H54 (cell line): ENCODE data around the gene PCDHB4.
"Not testable (repeated sequence)": the region's sequence is repeated elsewhere in the genome, so short reads cannot be mapped to it uniquely, and the experiment has no call there.

Source experiments
- DNase-seq: peaks from one replicate; pipeline ENCODE4 v3.0.0; 2011; ENCODE audit warnings: low spot score, mixed read lengths; ENCODE audit not compliant: insufficient read length
- FAIRE-seq: peaks from 3 replicates; lab custom pipeline; 2011; peaks lifted over from hg19 to GRCh38; lab: Jason Lieb, UNC
- POLR2A ChIP-seq: IDR thresholded peaks from 2 replicates; pipeline ENCODE4 v1.6.1; 2011; ENCODE audit warnings: low read depth, mild to moderate bottlenecking, low read length

The PCDHB4 gene

DNA sequence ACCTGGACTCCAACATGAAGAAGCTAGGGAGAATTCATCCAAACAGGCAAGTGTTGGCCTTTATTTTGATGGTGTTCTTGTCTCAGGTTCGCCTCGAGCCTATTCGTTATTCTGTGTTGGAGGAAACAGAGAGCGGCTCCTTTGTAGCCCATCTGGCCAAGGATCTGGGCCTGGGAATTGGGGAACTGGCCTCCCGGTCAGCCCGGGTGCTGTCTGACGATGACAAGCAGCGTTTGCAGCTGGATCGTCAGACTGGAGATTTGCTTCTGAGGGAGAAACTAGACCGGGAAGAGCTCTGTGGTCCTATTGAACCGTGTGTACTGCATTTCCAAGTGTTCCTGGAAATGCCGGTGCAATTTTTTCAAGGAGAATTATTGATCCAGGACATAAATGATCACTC is 367 bp downstream of the PCDHB4 start:
- no peak for TF ChIP-seq POLR2A
- DNase-seq (no peak), FAIRE-seq (no peak)

DNA sequence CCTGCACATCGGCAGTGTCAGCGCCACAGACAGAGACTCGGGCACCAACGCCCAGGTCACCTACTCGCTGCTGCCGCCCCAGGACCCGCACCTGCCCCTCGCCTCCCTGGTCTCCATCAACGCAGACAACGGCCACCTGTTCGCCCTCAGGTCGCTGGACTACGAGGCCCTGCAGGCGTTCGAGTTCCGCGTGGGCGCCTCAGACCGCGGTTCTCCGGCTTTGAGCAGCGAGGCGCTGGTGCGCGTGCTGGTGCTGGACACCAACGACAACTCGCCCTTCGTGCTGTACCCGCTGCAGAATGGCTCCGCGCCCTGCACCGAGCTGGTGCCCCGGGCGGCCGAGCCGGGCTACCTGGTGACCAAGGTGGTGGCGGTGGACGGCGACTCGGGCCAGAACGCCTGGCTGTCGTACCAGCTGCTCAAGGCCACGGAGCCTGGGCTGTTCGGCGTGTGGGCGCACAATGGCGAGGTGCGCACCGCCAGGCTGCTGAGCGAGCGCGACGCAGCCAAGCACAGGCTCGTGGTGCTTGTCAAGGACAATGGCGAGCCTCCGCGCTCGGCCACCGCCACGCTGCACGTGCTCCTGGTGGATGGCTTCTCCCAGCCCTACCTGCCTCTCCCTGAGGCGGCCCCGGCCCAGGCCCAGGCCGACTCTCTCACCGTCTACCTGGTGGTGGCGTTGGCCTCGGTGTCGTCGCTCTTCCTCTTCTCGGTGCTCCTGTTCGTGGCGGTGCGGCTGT is 1.9 kb downstream of the PCDHB4 start:
- not testable (repeated sequence) for FAIRE-seq, DNase-seq

DNA sequence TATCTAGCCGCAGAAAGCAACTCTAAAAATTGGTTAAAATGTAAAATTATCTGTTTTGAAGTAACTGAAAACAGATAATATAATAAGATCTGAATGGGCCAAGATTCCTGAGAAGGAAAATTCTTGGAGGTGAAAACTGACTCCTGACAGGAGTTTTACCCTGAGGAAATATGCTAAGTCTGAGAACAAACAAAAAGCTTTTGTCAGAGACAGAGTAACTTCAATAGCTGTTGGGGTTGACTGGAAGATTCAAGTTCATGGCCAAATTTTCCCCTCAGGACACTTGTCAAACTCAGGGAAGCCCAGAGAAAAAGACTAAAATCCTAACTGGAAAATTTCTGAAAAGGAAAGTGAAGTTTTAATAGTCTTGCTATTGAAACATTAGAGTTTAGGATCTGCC is 5.7 kb downstream of the PCDHB4 start:
- FAIRE-seq (no peak), DNase-seq (no peak)
- TF ChIP-seq POLR2A: no peak

DNA sequence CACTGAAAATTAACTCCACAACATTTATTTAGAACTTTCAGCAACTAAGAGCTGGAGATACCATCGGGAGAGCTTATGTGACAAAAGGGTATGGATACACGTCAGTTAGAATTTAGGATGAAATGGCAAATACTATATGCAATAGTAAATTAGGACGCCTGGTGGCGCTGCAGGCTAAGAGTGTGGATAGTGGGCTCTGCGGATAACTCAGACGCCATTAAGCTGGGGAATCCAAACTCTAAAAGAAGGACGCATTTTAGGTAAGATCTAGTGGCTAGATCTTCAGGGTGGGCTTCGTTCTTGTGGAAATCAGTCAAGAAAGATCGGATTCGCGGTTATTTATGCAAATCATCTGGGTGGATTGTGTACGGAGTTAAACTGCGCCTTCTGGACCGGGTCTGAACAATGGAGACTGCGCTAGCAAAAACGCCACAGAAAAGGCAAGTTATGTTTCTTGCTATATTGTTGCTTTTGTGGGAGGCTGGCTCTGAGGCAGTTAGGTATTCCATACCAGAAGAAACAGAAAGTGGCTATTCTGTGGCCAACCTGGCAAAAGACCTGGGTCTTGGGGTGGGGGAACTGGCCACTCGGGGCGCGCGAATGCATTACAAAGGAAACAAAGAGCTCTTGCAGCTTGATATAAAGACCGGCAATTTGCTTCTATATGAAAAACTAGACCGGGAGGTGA is 13.6 kb downstream of the PCDHB4 start, which contains the start of gene PCDHB5:
TSS of gene PCDHB5 (plus strand) at position 177 of the 688 bp plus-strand sequence. CDS start at position 406, 229 bp downstream.
- TF ChIP-seq POLR2A: no peak
- DNase-seq: peak; percentile 35
- FAIRE-seq: peak; percentile 89

DNA sequence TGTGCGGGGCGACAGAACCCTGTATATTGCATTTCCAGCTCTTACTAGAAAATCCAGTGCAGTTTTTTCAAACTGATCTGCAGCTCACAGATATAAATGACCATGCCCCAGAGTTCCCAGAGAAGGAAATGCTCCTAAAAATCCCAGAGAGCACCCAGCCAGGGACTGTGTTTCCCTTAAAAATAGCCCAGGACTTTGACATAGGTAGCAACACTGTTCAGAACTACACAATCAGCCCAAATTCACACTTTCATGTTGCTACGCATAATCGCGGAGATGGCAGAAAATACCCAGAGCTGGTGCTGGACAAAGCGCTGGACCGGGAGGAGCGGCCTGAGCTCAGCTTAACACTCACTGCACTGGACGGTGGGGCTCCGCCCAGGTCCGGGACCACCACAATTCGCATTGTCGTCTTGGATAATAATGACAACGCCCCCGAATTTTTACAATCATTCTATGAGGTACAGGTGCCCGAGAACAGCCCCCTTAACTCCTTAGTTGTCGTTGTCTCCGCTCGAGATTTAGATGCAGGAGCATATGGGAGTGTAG is 14.2 kb downstream of the PCDHB4 start:
- DNase-seq (no peak), FAIRE-seq (no peak)
- TF ChIP-seq POLR2A: no peak

DNA sequence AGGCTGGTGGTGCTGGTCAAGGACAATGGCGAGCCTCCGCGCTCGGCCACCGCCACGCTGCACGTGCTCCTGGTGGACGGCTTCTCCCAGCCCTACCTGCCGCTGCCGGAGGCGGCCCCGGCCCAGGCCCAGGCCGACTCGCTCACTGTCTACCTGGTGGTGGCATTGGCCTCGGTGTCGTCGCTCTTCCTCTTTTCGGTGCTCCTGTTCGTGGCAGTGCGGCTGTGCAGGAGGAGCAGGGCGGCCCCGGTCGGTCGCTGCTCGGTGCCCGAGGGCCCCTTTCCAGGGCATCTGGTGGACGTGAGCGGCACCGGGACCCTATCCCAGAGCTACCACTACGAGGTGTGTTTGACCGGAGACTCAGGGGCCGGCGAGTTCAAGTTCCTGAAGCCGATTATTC is 15.7 kb downstream of the PCDHB4 start:
- not testable (repeated sequence) for DNase-seq, FAIRE-seq

DNA sequence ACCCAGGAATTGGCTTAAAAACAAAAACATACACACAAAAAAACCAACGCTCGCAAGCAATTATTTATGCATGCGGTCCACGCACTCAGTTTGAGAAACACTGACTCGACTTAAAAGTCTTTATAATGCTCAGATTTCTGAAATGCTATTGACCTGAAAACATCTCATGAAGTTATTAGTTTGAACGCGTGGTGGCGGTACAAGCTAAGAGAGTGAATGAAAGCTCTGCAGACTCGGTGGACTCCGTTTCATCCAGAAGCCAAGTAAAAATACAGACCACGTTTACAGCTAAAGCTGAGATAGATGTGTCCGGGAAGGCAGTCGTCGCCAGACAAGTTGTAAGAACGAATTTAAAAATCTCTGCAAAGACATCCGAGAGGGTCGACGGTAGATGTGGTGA is 28.2 kb downstream of the PCDHB4 start, which contains the start of gene PCDHB6:
TSS of gene PCDHB6 (plus strand) at position 246 of the 400 bp plus-strand sequence. CDS start 201 bp downstream, outside the sequence.
- no peak for DNase-seq
- no peak for TF ChIP-seq POLR2A
- FAIRE-seq: no peak

DNA sequence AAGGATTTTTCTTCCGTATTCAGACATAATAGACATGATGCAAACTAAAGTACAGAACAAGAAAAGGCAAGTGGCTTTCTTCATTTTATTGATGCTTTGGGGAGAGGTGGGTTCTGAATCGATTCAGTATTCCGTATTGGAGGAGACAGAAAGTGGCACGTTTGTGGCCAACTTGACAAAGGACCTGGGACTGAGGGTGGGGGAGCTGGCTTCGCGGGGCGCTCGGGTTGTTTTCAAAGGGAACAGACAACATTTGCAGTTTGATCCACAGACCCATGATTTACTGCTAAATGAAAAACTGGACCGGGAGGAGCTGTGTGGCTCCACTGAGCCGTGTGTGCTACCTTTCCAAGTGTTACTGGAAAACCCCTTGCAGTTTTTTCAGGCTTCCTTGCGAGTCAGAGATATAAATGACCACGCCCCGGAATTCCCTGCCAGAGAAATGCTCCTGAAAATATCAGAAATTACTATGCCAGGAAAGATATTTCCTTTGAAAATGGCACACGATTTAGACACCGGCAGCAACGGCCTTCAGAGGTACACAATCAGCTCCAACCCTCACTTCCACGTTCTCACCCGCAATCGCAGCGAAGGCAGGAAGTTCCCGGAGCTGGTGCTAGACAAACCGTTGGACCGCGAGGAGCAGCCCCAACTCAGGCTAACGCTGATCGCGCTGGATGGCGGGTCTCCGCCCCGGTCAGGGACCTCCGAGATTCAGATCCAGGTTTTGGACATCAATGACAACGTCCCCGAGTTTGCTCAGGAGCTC is 28.8 kb downstream of the PCDHB4 start:
- FAIRE-seq (no peak), DNase-seq (no peak)
- TF ChIP-seq POLR2A: no peak

DNA sequence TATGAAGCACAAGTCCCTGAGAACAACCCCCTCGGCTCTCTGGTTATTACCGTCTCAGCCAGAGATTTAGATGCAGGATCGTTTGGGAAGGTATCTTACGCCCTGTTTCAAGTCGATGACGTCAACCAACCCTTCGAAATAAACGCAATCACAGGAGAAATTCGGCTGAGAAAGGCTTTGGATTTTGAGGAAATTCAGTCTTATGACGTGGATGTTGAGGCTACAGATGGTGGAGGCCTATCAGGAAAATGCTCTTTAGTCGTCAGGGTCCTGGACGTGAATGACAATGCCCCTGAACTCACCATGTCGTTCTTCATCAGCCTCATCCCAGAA is 29.3 kb downstream of the PCDHB4 start:
- TF ChIP-seq POLR2A: no peak
- DNase-seq (no peak), FAIRE-seq (no peak)

DNA sequence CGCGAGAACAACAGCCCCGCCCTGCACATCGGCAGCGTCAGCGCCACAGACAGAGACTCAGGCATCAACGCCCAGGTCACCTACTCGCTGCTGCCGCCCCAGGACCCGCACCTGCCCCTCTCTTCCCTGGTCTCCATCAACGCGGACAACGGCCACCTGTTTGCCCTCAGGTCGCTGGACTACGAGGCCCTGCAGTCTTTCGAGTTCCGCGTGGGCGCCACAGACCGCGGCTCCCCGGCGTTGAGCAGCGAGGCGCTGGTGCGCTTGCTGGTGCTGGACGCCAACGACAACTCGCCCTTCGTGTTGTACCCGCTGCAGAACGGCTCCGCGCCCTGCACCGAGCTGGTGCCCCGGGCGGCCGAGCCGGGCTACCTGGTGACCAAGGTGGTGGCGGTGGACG is 30.0 kb downstream of the PCDHB4 start:
- not testable (repeated sequence) for FAIRE-seq, DNase-seq

DNA sequence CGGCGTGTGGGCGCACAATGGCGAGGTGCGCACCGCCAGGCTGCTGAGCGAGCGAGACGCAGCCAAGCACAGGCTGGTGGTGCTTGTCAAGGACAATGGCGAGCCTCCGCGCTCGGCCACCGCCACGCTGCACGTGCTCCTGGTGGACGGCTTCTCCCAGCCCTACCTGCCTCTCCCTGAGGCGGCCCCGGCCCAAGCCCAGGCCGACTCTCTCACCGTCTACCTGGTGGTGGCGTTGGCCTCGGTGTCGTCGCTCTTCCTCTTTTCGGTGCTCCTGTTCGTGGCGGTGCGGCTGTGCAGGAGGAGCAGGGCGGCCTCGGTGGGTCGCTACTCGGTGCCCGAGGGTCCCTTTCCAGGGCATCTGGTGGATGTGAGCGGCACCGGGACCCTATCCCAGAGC is 30.5 kb downstream of the PCDHB4 start:
- FAIRE-seq, DNase-seq: not testable (repeated sequence)

DNA sequence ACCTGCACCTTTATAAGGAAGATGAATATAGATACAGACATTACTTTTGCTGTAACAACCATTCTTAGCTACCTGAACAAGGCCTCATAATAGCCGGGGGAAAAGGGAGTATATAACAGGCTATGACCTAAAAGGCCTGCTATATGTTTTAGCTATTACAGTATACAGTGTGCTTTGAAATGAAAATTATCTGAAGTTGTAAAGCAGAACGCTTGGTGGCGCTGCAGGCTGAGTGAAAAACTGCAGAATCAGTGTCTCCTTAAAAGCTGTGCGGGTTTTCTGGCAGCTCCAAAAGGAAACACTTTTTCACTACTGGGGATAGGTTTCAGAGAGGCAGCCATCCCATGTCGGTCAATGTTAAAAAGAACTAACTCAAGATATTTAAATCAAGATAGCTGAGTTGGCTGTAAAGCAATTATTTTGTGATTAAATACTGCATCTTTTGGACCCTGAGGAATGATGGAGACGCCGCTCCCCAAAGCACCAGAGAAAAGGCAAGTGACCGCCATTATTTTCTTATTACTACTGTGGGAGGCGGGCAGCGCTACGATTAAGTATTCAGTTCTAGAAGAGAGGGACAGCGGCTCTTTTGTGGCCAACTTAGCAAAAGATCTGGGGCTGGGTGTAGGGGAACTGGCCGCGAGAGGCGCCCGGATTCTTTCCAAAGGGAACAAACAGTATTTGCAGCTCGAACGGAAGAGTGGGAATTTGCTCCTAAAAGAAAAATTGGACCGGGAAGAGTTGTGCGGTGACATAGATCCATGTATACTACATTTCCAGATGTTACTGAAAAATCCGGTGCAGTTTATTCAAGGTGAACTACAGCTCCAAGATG is 34.1 kb downstream of the PCDHB4 start:
- DNase-seq (peak; percentile 67), FAIRE-seq (peak; percentile 87)
- TF ChIP-seq POLR2A: no peak

DNA sequence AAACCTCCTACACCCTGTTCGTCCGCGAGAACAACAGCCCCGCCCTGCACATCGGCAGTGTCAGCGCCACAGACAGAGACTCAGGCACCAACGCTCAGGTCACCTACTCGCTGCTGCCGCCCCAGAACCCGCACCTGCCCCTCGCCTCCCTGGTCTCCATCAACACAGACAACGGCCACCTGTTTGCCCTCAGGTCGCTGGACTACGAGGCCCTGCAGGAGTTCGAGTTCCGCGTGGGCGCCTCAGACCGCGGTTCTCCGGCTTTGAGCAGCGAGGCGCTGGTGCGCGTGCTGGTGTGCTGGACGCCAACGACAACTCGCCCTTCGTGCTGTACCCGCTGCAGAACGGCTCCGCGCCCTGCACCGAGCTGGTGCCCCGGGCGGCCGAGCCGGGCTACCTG is 35.7 kb downstream of the PCDHB4 start:
- FAIRE-seq, DNase-seq: not testable (repeated sequence)

DNA sequence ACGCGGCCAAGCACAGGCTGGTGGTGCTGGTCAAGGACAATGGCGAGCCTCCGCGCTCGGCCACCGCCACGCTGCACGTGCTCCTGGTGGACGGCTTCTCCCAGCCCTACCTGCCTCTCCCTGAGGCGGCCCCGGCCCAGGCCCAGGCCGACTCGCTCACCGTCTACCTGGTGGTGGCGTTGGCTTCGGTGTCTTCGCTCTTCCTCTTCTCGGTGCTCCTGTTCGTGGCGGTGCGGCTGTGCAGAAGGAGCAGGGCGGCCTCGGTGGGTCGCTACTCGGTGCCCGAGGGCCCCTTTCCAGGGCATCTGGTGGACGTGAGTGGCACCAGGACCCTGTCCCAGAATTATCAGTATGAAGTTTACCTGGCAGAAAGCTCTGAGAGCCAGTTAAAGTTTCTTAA is 36.3 kb downstream of the PCDHB4 start:
- DNase-seq, FAIRE-seq: not testable (repeated sequence)
